GM18517 (cell line): ENCODE results near the gene CTRB2.
"Not testable (repeated sequence)": the region's sequence is repeated elsewhere in the genome, so short reads cannot be mapped to it uniquely, and the experiment has no call there.

Experiments used
- ATAC-seq: cut with Tn5 transposase; IDR thresholded peaks from one replicate; pipeline ENCODE4 v1.9.1; 2021; ENCODE audit warnings: mild to moderate bottlenecking, moderate library complexity; ENCODE audit not compliant: unreplicated experiment

The CTRB2 gene

DNA sequence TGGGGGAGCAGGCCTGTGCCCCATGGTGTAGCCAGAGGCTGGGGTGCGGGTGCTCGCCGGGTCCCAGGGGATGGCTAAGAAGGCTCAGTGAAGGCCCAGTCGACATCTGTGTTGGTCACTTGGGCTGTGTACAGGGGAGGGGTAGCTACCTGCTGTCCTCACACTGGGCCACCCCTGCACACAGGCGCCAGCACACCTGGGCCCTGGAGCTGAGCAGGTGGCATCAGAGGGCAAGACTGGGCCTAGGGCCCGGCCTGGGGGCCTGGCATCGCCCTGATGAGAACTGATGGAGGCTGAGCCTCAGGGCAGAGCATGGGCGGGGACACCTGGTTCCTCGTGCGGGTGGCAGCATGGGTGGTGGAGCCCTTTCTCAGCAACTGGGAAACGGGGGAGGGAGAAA, 870 bp upstream of the CTRB2 start:
- ATAC-seq: no peak

DNA sequence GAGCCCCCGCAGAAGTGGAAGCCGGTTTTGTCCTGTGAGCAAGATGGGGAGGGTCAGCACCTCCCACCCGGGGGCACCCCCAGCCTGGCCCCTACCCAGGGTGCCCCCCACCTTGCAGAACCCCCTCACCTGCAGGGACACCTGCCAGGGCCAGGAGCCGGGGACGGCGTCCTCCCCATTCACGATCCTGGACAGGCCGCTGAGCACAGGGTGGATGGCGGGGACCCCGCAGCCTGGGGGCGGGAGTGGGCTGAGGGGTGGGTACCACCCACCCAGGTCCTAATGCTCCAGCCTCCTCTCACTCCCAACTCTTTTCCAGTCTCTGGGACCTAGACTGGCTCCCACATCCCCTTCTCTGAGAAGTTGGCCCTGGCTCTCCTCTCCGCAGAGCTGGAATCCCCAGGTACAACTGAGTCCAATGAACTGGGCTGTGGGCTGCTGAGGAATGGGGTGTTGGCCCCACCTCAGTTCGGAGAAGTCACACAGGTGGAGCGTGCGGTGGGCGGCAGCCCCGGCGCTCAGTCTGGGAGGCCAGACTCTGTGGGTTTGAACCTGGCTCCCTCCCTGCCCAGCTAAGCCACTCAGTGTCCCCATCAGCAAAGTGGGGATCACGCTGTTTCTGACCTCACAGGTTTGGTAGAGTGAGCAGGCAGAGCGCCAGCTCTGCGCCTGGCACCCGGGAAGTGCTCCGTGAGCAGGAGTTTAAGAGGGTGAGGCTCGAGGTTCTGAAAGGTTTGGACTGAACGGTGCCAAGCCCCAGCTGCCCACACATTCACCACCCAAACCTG, 806 bp downstream of the CTRB2 start:
- ATAC-seq: not testable (repeated sequence)

DNA sequence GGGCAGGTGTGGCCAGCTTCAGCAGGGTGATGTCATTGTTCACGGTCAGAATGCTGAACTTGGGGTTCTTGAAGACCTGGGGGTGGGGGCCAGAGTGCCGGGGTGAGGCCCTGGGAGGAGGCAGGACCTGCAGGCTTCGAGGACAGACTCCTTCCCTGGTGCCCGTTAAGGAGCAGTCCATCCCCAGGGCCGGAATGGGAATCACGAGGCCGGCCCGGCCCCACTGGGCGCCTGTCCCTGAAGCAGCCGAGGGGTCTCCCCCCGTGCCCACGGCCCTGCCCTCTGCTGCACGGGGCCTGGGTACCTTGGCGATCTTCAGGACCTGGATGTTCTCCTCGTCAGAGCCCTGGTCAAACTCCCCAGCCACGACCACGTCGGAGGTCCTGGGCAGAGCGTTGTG, 1.5 kb downstream of the CTRB2 start:
- not testable (repeated sequence) for ATAC-seq

DNA sequence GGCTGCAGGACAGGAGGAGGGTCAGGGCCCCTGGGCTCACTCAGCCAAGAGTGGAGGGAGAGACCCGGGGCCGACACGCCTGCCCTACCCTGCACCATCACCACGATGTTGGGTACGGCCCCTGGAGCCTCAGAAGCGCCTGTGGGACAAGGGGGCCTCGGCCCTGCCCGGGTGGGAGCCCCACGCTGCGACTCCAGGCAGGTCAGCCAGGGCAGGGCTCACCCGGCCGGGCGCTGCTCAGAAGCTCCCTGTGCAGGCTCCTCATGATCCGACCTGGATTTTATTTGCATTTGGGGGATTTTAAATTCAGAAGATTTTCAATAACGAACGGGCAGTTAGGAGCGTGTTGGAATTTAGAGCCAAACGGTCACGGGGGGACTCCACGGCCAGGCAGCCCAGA, 2.1 kb downstream of the CTRB2 start:
- not testable (repeated sequence) for ATAC-seq

DNA sequence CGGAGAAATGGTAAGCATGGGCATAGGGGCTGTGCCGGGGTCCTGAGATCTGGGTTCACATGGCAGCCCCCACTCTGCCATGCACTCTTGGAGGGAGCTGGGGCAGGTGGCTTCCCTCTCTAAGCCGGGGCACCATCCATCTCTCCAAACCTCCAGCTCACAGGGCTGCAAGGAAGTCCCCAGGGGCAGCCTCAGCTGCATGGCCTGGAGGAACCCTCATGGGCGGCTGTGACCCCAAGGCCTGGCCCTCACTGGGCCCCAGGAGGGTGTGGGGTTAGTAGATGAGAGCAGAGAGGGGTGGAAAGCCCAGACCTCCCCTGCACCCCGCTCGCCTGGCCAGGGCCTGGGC, 2.6 kb downstream of the CTRB2 start:
- ATAC-seq: no peak

DNA sequence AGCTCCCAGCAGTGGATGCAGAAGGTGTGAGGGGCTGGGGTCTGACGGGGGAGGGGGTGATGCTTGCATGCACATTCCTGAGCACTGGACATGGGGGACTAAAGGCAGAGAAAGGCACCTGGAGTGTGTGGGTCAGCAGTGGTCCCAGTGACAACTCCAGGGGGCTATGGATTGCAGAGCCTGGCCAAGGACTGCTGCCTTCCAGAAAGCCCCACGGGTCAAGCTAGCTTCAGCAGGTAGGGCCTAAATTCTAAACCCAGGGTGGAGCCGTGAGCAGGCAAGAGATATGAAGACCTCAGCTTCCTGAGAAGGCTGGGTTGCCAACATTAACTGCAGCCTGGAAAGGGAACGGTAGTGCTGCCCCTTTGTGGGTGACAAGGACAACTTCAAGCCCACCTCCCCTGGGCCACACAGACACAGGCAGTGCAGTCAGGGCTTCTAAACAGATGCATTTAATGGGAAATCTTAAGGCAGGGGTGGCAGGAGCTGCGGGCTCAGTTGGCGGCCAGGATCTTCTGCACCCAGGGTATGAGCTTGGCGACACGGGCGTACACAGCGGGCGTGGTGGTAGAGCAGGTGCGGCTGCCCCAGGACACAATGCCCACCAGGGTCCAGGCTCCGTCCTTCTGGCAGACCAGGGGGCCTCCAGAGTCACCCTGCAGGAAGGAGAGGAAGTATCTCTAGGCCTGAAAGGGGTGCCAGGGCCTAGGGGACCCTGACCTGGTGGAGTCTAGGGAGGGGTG, 3.1 kb downstream of the CTRB2 start:
- no peak for ATAC-seq

DNA sequence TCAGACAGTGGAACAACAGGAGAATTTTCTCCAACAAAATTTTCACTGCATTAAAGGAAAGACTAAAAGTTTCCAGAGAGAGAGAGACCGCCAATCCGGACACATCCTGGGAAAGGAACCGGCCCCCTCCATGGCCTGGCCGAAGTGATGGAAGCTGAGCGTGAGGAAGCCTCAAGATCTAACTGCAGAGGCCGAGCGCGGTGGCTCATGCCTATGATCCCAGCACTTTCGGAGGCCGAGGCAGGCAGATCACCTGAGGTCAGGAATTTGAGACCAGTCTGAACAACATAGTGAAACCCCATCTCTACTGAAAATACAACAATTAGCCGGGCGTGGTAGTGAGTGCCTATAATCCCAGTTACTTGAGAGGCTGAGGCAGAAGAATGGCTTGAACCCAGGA, 3.9 kb downstream of the CTRB2 start:
- no peak for ATAC-seq

DNA sequence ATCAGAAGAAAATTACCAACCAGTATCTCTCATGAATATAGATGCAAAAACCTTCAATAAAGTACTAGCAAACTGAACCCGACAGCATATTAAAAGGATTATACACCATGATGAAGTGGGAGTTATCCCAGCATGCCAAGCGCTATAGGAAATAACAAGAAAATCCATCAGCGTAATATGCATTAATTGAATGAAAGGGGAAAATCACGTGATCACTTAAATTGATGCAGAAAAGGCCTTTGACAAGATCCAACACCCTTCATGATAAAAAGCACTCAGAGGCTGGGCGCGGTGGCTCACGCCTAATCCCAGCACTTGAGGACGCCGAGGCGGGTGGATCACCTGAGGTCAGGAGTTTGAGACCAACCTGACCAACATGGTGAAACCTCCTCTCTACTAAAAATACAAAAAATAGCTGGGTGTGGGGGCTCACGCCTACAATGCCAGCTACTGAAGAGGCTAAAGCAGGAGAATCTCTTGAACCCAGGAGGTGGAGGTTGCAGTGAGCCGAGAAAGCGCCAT, 4.8 kb downstream of the CTRB2 start:
- ATAC-seq: no peak

DNA sequence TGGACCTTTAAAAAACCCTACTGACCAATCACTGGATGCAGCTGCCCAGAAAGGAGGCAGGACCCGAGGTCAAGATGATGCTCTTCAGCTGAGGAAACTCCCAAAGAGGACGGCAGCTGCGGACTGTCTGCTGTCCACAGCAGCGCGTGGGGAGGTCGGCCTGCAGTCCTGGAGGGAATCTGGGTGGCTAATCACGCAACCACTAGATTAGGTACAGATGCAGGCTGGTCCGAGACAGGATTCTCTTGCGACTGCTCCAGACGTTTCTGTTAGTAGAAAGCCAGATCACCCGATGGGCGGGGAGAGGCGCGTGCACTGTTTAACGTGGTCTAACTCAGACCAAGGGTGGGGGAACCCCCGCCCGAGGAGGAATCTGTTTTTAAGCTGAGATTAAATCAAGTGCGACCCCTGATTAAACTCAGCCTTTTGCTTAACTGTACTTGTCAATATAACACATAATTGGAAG, 8.8 kb downstream of the CTRB2 start:
- no peak for ATAC-seq

DNA sequence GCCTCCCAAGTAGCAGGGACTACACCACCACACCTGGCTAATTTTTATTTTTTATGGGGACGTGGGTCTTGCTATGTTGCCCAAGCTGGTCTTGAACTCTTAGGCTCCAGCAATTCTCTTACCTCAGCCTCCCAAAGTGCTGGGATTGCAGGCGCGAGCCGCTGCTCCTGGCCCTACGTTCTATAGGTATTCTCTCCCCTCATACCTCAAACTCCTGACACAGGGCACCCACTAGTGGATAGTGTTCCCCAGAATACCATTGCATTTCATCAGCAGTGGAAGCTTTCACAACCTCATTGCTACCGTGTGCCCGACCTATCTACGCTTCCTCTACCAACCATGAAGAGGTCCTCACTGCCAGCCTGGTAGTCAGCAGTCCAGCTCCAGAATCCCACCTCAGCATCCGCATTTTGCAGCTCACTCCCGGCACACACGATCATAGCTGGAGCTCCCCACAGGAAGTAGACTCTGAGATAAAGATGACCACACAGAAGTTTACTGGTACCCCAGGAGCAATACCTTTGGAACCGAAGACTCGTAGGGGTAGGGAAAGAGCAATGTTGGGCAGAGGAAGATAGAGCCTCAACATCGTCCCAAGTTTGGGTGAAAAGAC, 9.3 kb downstream of the CTRB2 start:
- ATAC-seq: no peak

DNA sequence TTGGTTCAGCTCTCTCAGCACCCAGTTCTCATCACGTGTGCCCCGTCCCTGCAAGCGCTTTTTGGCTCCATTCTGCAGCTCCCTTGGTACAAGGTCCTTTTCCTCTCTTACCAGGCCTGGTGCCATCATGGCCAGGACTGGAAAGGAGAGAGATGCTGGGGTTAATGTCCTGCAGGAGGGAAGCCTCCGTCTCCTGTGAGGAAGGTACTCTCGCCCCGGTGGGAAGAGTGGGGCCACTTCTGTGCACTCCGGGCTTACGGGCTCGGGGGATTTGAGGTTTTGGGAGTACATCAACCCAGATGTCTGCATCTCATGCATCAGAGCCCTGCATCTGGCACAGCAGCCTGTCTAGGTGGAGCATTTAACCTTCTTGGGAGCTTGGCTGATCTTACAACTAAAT, 10.1 kb downstream of the CTRB2 start:
- no peak for ATAC-seq

DNA sequence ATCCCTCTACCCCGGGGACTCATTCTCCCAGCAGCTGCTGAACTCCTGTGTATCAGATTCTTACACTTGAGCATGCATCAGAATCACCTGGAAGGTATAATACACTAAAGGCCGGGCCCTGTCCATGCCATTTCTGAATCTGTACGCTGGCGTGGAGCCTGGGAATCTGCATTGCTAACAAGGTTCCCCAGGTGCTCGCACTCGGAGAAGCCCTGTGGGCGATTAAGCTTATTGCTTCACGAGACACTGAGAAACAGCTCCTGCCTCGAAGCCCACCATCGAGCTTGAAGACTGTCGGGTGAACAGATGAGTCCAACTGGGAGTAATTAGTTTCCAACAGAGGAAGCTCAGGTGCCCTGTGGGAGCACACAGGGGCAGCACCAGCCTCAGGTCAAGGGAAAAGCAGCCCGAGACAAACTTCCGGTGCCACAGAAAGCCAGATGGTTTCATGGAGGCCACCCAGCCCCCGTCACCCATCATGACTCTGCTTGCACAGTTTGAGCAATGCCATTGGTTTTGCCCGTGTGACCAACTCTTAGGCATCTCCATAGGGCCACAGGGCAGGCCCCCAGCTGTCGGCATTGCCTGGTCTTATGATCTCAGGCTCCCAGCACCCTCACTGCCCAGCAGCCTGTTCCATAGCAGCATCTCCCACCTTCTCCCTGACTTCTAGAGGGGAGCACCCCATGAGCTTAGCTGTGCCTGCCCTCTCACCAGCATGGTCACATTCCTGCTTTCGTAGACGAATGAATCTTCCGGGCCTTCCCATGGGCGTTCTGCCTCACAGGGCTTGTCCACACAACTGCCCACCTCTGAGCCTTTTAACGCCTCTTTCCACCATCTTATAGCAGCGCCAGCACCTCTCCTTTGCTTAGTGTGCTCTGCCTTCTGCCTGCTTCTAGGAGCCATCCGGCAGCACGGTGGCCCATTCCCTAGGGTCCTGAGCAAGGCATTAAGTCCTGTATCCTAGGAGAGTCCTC, 10.9 kb downstream of the CTRB2 start:
- ATAC-seq: no peak

DNA sequence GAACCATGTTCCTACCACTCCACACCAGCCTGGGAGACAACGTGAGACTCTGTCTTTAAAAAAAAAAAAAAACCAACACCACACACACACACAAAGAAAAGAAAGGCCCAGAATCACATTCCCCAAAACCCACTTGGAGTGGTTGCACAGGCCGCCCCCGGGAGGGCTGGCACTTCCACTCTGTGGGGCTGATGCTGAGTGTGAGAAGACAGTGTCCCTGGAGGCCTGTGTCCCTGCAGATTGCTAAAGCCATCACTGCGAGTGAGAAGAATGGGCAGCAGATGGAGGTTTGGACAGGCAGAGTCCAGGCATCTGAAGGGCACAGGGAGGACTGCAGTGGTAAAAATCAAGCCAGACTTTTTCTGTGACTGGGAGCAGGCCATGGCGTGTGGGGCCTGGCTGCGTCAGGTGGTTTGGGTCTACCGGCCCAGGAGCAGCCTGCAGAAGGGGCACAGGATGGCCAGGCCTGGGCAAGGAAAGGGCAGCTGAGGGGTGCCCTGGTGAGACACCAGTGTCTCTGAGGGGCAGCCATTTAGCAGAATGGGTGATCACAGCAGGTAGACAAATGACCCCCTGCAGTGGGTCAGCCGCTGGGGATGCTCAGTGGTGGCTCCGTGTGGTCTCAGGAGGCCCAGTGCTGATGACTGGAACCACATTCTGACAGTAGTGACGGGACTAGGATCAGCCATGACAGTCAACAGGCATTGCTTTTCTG, 13.1 kb downstream of the CTRB2 start:
- no peak for ATAC-seq

DNA sequence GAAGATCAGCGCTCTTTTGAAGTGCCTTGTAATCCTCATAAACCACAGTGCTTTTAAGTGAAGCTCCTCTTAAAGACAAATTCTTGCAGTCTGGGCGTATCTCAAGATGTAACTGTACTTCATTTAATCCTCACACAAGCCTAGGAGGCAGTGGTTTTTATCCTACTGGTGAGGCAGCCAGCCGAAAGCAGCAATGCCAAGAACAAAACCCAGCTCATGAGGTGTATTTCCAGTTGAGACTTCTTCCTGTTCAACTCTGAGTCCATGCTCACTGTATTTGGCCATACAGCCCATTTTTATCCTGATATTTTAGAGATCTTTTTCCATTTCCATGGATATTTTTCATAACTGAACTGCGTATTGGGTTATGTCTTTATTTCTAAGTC, 13.7 kb downstream of the CTRB2 start:
- no peak for ATAC-seq

DNA sequence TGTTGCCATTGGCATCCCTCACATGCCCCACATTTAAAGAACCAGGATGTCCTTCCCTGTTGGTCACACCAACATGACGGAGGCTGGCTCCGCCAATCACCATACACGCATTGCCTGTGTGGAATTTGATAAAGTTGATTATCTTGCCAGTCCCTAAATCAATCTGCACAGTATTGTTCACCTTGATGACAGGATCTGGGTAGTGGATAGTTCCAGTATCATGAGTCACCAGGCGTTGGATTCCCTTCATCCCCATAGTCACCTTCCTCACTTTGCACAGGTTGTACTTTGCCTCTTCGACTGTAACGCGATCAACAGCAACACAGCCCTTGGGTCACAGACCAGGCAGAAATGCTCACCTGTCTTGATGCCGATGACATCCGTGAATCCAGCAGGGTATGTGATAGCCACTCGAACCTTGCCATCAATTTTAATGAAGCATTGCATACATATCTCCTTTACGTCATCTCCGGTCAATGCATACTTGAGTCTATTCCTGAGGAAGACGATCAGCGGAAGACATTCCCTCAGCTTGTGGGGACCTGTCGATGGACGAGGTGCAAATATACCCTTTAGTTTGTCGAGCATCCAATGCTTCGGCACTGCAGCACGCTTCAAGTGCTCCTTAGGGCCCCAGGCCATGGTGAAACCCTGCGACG, 14.2 kb downstream of the CTRB2 start:
- ATAC-seq: no peak

DNA sequence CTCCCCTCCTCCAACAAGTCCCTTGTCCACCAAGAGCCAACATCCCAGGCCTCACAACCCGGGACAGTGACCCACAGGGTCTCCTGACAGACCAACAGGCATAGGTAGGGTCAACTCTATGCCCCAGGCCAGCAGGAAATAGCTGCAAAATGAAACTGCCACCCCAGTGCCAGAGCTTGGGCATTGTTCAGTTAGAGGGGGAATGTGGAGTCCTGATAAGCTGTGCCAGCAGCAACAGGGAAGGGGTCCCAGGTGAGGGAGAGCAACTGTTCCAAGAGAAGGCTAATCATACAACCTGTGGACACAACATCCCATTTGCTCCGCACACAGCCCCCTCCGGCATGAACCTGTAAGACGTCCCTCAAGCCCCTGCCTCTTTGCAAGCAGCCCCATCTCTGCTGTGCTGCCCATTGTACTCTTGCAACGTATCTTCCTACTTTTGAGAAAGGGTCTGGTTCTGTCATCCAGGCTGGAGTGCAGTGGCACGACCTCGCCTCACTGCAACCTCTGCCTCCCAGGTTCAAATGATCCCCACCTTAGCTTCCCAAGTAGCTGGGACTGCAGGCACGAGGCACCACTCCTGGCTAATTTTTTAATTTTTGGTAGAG, 17.2 kb downstream of the CTRB2 start:
- ATAC-seq: no peak

DNA sequence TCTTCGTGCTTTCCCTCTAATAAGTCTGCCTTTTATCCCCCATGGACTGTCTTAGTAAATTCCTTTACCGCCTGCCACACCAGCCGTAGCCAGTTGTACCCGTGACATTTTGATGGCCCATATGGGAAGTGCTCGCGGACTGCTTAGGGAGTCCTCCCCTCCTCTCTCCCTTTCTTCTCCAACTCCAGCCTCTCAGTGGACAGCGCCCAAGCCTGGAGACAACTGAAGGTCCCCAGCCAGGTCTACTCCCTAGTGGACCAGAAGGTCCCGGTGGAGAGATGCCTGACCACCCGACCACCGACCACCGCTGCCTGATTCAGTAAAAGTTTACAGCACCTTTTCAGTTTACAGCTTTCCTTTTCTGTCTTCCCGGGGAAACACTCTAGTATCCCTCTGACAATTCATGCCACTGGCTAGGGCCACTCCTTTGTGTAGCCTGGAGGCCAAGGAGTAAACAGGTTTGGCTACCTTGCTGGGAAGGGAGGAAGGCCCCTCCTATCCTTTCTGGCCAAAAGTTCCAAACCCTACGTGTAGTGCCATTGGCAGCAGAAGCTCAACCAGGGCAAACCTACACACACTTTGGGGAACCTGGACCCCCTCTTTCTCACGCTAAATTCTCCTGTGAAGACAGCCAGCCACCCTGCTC, 18.0 kb downstream of the CTRB2 start:
- ATAC-seq: no peak

DNA sequence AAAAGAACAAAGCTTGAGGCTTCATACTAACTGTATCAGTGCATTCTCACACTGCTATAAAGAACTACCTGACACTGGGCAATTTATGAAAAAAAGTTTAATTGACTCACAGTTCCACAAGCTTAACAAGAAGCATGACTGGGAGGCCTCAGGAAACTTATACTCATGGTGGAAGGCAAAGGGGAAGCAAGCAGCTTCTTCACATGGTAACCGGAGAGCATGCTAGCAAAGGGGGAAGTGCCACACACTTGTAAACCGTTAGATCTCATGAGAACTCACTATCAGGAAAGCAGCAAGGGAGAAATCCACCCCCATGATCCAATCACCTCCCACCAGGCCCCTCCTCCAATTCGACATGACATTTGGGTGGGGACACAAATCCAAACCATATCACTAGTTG, 25.3 kb downstream of the CTRB2 start:
- ATAC-seq: no peak

DNA sequence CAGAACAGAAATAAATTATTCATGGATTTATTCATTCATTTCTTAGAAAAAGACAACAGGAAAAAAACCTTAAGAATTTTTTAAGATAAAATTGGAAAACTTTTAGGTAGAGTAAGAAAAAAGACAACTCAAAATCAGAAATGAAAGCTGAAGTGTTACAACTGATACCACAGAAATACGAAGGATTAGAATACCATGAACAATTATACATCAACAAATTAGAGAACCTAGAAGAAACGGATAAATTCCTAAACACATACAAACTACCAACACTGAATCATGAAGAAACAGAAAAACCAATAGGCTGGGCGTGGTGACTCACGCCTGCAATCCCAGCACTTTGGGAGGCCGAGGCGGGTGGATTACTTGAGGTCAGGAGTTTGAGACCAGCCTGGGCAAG, 27.8 kb downstream of the CTRB2 start:
- no peak for ATAC-seq
